Measurements from ENCODE around the gene CWF19L1. TPM values are rescaled to one million over a fixed set of nuclear protein-coding genes. Genes with fewer than 3 reads are reported as not detected.
"Not testable (repeated sequence)": the region's sequence is repeated elsewhere in the genome, so short reads cannot be mapped to it uniquely, and the experiment has no call there.

The CWF19L1 gene
- total and polyA plus RNA-seq, 12 donors, result 9.5 to 20.0 (median 13.8) TPM

GRCh38 chr10:100306861-100307260 lies 39.4 kb upstream of the CWF19L1 start:
- H3K4me3 ChIP-seq, result no peak overlapping the region
- 93 to 94% methylated on average over 5 of the region's 5 CpGs for WGBS, 2 donors

DNA sequence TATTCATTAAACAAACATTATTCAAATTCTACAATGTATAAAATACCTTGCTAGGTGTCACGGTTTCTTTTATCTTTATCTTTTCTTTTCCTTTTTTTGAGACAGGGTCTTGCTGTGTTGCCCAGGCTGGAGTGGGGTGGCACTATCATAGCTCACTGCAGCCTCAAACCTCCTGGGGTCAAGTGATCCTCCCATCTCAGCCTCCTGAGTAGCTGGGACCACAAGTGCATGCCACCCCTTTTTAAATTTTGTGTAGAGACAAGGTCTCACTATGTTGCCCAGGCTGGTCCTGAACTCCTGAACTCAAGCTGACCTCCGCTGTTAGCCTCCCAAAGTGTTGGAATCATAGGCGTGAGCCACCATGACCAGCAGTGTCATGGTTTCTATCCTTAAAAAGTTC lies 37.0 kb upstream of the CWF19L1 start:
- peaks cover 0 to 64% (median 31%) of the 10 kb centered on the region in 7 donors for H3K27me3 ChIP-seq

More at GRCh38 chr10:100306861-100307260, 39.4 kb upstream of the CWF19L1 start:
- H3K4me1 ChIP-seq, result no peaks in the 10 kb centered on the region
- ATAC-seq, result no peak
- TF ChIP-seq, protein P1, sequence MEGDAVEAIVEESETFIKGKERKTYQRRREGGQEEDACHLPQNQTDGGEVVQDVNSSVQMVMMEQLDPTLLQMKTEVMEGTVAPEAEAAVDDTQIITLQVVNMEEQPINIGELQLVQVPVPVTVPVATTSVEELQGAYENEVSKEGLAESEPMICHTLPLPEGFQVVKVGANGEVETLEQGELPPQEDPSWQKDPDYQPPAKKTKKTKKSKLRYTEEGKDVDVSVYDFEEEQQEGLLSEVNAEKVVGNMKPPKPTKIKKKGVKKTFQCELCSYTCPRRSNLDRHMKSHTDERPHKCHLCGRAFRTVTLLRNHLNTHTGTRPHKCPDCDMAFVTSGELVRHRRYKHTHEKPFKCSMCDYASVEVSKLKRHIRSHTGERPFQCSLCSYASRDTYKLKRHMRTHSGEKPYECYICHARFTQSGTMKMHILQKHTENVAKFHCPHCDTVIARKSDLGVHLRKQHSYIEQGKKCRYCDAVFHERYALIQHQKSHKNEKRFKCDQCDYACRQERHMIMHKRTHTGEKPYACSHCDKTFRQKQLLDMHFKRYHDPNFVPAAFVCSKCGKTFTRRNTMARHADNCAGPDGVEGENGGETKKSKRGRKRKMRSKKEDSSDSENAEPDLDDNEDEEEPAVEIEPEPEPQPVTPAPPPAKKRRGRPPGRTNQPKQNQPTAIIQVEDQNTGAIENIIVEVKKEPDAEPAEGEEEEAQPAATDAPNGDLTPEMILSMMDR (IDR thresholded peaks at IDR 0.05), result no peak
- DNase-seq, result no peak
- intact Hi-C loops (cut with DNase I), result no loop called here
- no peaks in the 10 kb centered on the region for H3K9me3 ChIP-seq
- H3K27ac ChIP-seq, result no peak overlapping the region
- no peaks in the 10 kb centered on the region for H3K36me3 ChIP-seq
- H3K27me3 ChIP-seq, result peaks cover 0 to 79% (median 45%) of the 10 kb centered on the region in 7 donors

DNA sequence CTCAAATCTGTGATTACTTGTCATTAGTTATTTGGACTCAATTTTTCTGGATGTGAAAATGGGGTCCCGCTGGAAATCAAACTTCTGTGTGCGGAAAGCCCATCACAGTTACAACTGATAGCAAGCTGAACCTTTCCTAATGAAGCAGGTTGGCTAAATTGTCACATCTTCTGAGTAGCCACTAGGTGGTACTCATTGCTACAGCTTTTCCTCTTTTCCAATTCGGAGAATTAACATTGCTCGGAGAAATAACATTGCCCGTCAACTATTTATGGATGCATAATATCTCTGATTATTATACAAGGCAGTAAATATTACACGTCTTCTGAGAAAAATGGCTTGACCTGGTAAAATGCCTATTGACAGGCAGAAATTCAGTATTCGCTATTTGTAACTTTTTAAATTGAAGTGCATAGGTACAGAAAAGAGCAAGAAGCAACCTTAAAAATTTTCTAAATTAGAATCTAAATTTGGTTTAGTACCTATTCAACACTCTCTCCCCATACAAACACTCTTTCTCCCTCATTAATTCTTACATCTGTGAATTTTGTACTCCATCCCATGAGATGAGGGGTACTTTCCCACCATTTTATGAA lies 36.4 kb upstream of the CWF19L1 start:
- H3K9me3 ChIP-seq, result peaks cover 0 to 14% (median 0%) of the 10 kb centered on the region in 11 donors
- no peak overlapping the region for H3K27ac ChIP-seq
- WGBS, 2 donors, result 24% methylated on average over 7 of the region's 7 CpGs
- no peaks in the 10 kb centered on the region for H3K36me3 ChIP-seq
- intact Hi-C loops (cut with DNase I), result no loop called here
- DNase-seq (no peak), ATAC-seq (no peak)
- no peaks in the 10 kb centered on the region for H3K4me1 ChIP-seq
- H3K4me3 ChIP-seq, result no peak overlapping the region
- peaks cover 0 to 59% (median 28%) of the 10 kb centered on the region in 7 donors for H3K27me3 ChIP-seq
- TF ChIP-seq, protein P1 (IDR thresholded peaks at IDR 0.05), result peak; percentile 21 to 64 (median 53)

More for the DNA sequence above, 37.0 kb upstream of the CWF19L1 start:
- TF ChIP-seq, protein P1 (IDR thresholded peaks at IDR 0.05), result no peak
- H3K4me3 ChIP-seq, result no peak overlapping the region
- 82 to 91% methylated on average over 3 of the region's 3 CpGs for WGBS, 2 donors
- H3K36me3 ChIP-seq, result no peaks in the 10 kb centered on the region
- ATAC-seq, result no peak
- no peaks in the 10 kb centered on the region for H3K4me1 ChIP-seq
- intact Hi-C loops (cut with DNase I), result no loop called here
- H3K9me3 ChIP-seq, result peaks cover 0 to 14% (median 0%) of the 10 kb centered on the region in 11 donors
- no peak for DNase-seq
- no peak overlapping the region for H3K27ac ChIP-seq

GRCh38 chr10:100301123-100301522 lies 33.7 kb upstream of the CWF19L1 start:
- ATAC-seq; H3K27ac ChIP-seq; DNase-seq; H3K36me3 ChIP-seq; H3K4me1 ChIP-seq; intact Hi-C loops (cut with DNase I); H3K4me3 ChIP-seq: not testable (repeated sequence)
- 56 to 61% methylated on average over 5 of the region's 5 CpGs for WGBS, 2 donors
- peaks cover 0 to 43% (median 34%) of the 10 kb centered on the region in 7 donors for H3K27me3 ChIP-seq
- peaks cover 0 to 14% (median 0%) of the 10 kb centered on the region in 11 donors for H3K9me3 ChIP-seq

DNA sequence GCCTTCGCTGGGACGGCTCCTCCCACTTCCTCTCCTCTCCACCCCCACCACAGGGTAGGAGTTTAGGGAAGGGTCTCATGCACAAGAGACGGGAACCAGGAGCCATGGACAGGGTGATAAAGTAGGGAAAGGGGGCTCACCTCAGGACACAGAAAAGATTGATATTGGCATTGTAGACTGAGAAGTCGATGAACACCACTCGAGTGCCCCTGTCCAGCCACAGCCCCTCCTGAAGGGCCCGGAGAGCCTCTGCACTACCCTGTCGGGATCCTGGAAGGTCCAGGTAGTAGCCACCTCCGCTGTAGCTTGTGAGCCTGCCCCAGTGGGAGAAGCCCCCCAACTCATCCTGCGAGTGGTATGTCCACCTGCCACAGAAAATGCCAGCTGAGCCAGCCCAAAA lies 29.8 kb upstream of the CWF19L1 start:
- intact Hi-C loops (cut with DNase I), result no loop called here
- no peak overlapping the region for H3K27ac ChIP-seq
- peaks cover 0 to 6% (median 0%) of the 10 kb centered on the region in 9 donors for H3K4me1 ChIP-seq
- H3K36me3 ChIP-seq, result no peaks in the 10 kb centered on the region
- ATAC-seq (no peak), DNase-seq (no peak)
- H3K9me3 ChIP-seq, result peaks cover 0 to 14% (median 0%) of the 10 kb centered on the region in 11 donors
- WGBS, 2 donors, result 72 to 73% methylated on average over 9 of the region's 9 CpGs
- no peak overlapping the region for H3K4me3 ChIP-seq
- TF ChIP-seq, protein P1 (IDR thresholded peaks at IDR 0.05), result no peak
- peaks cover 0 to 52% (median 19%) of the 10 kb centered on the region in 7 donors for H3K27me3 ChIP-seq

Data from heart right ventricle (tissue), 16 donors.